Measurements from ENCODE around the gene RAB31. TPM values are rescaled to one million over a fixed set of nuclear protein-coding genes. Genes with fewer than 3 reads are reported as not detected.

RAB31 gene
- total RNA-seq, 4 donors from 2014 or later, result 12.2 to 22.0 (median 15.6) TPM

GRCh38 chr18:9701609-9702349 is 6.3 kb upstream of the RAB31 start:
- intact Hi-C loops (cut with DNase I; ENCODE audit: low total_unique reads), result no loop called here
- WGBS, 2 donors, result 76 to 80% methylated on average over 11 of the region's 11 CpGs
- no peak overlapping the region for H3K4me3 ChIP-seq (ENCODE audit: low read depth, poor library complexity, severe bottlenecking)
- peak in 1 of 2 donors; percentile 81 for DNase-seq (ENCODE audit: low spot score in 2 of 2)
- TF ChIP-seq POLR2A (IDR thresholded peaks at IDR 0.05) (no peak), CTCF (IDR thresholded peaks at IDR 0.05) (no peak)

- TF ChIP-seq POLR2A (IDR thresholded peaks at IDR 0.05), result no peak
- no peak overlapping the region for H3K4me3 ChIP-seq (ENCODE audit: low read depth, poor library complexity, severe bottlenecking)
- peak in 1 of 2 donors; percentile 61 for DNase-seq (ENCODE audit: low spot score in 2 of 2)
- 88 to 92% methylated on average over 11 of the region's 11 CpGs for WGBS, 2 donors
- intact Hi-C loops (cut with DNase I; ENCODE audit: low total_unique reads), result no loop called here
These were observed 3.6 kb upstream of the RAB31 start for GRCh38 chr18:9704233-9705118.

- intact Hi-C loops (cut with DNase I; ENCODE audit: low total_unique reads), result no loop called here
- WGBS, 2 donors, result 68 to 69% methylated on average over 6 of the region's 6 CpGs
- peak in 1 of 2 donors; percentile 80 for DNase-seq (ENCODE audit: low spot score in 2 of 2)
- H3K4me3 ChIP-seq (ENCODE audit: low read depth, poor library complexity, severe bottlenecking), result no peak overlapping the region
- TF ChIP-seq POLR2A (IDR thresholded peaks at IDR 0.05), result no peak
- no peak for TF ChIP-seq CTCF (IDR thresholded peaks at IDR 0.05)
These were observed 2.8 kb upstream of the RAB31 start for GRCh38 chr18:9705183-9705829.

GRCh38 chr18:9706081-9706935 is 1.8 kb upstream of the RAB31 start:
- intact Hi-C loops (cut with DNase I; ENCODE audit: low total_unique reads), result no loop called here
- DNase-seq (ENCODE audit: low spot score in 2 of 2), result peak in 1 of 2 donors; percentile 39
- no peak overlapping the region for H3K4me3 ChIP-seq (ENCODE audit: low read depth, poor library complexity, severe bottlenecking)
- TF ChIP-seq POLR2A (IDR thresholded peaks at IDR 0.05), result no peak
- TF ChIP-seq CTCF (IDR thresholded peaks at IDR 0.05), result no peak
- WGBS, 2 donors, result 84 to 86% methylated on average over 12 of the region's 12 CpGs

- TF ChIP-seq CTCF (IDR thresholded peaks at IDR 0.05) (no peak), POLR2A (IDR thresholded peaks at IDR 0.05) (peak in 1 of 2 donors; percentile 3)
- peak overlapping the region; percentile 68 for H3K4me3 ChIP-seq (ENCODE audit: low read depth, poor library complexity, severe bottlenecking)
- intact Hi-C loops (cut with DNase I; ENCODE audit: low total_unique reads), result no loop called here
- 16 to 41% methylated on average over 23 to 27 of the region's 31 CpGs for WGBS, 2 donors
- DNase-seq (ENCODE audit: low spot score in 2 of 2), result peak in 1 of 2 donors; percentile 86
These were observed 582 bp upstream of the RAB31 start for GRCh38 chr18:9707381-9708056.

Data from lower leg skin (tissue), 4 donors.